Osteoblast (primary cell): ENCODE measurements around the gene SORCS2. TPM values are rescaled to one million over a fixed set of nuclear protein-coding genes. Genes with fewer than 3 reads are reported as not detected.

Experiments used
- DNase-seq: peaks from one replicate; pipeline ENCODE4 v3.0.0; 2011; ENCODE audit warnings: low spot score, mixed read lengths; ENCODE audit not compliant: insufficient read length; ENCODE audit errors: missing footprints
- H2AFZ ChIP-seq: 2 replicates; pipeline ENCODE4 v1.6.0; 2011; ENCODE audit warnings: mild to moderate bottlenecking, low read length
- H3K27ac ChIP-seq: 2 replicates; pipeline ENCODE4 v1.5.1; 2011; ENCODE audit warnings: mild to moderate bottlenecking, low read depth, low read length, moderate library complexity
- H3K27me3 ChIP-seq: 2 replicates; pipeline ENCODE4 v1.6.0; 2012; ENCODE audit warnings: mild to moderate bottlenecking, control low read depth, inconsistent platforms, low read length, moderate library complexity; ENCODE audit not compliant: insufficient read depth
- H3K36me3 ChIP-seq: 2 replicates; pipeline ENCODE4 v1.5.1; 2011; ENCODE audit warnings: mild to moderate bottlenecking, low read length, control low read depth, moderate library complexity; ENCODE audit not compliant: insufficient read depth
- H3K4me1 ChIP-seq: 2 replicates; pipeline ENCODE4 v1.5.1; 2011; ENCODE audit warnings: mild to moderate bottlenecking, low read length, control low read depth, moderate library complexity; ENCODE audit not compliant: insufficient read depth
- H3K4me2 ChIP-seq: 2 replicates; pipeline ENCODE4 v1.6.0; 2011; ENCODE audit warnings: mild to moderate bottlenecking, low read length; ENCODE audit not compliant: insufficient read depth
- H3K4me3 ChIP-seq: fragments of 200-600 bp; sonication (generic); 3 replicates; pipeline ENCODE4 v1.5.1; 2012; ENCODE audit warnings: mild to moderate bottlenecking, low read length, inconsistent platforms; ENCODE audit not compliant: insufficient read depth
- H3K79me2 ChIP-seq: 2 replicates; pipeline ENCODE4 v1.6.0; 2012; ENCODE audit warnings: mild to moderate bottlenecking, low read length, control low read depth, inconsistent platforms; ENCODE audit not compliant: insufficient read depth
- H3K9me3 ChIP-seq: 2 replicates; pipeline ENCODE4 v1.5.1; 2011; ENCODE audit warnings: low read depth, low read length, control low read depth
- H4K20me1 ChIP-seq: 2 replicates; pipeline ENCODE4 v1.6.0; 2012; ENCODE audit warnings: mild to moderate bottlenecking, low read length, control low read depth; ENCODE audit not compliant: insufficient read depth
- total RNA-seq: library from RNA; depleted of rRNA; stranded (reverse); fragments of >200 nt; gene quantifications from 2 replicates; pipeline ENCODE4 v1.2.3, GENCODE V29; 2012
- TF ChIP-seq, protein P1 (sequence below): IDR thresholded peaks from 2 replicates; pipeline ENCODE4 v1.5.1; 2011; ENCODE audit warnings: mild to moderate bottlenecking, low read depth, low read length, moderate library complexity; ENCODE audit errors: extremely low read depth

The SORCS2 gene
- total RNA-seq, 1 donor, result 9.0 TPM

DNA sequence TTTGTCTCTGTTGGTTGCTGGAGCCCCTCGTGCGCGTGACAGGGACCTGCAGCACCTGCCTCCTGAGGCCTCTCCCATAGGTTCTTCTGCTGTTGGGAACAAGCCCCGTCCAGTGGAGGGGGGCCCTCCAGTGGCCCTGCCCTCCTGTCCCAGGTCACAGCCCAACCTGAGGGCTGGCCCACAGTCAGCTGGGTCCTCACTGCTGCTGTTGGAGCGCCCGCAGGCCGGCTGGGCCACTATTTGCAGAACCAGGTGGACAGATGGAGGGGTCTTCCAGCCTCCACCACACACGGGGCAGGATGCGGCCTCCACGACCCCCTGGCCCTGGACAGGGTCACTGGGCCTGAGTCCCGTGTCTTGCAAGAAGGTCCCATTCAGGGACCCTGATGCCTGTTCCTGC, 293.8 kb downstream of the SORCS2 start:
- Histone ChIP-seq H3K36me3 (no peaks in the 10 kb centered on the region), H3K4me3 (no peak overlapping the region), H2AFZ (no peak overlapping the region), H3K27ac (no peak overlapping the region), H3K4me1 (no peaks in the 10 kb centered on the region), H3K4me2 (no peak overlapping the region), H3K9me3 (no peaks in the 10 kb centered on the region), H3K27me3 (peaks cover 13% of the 10 kb centered on the region), H3K79me2 (no peaks in the 10 kb centered on the region), H4K20me1 (no peaks in the 10 kb centered on the region)
- no peak for DNase-seq
- TF ChIP-seq, protein P1, sequence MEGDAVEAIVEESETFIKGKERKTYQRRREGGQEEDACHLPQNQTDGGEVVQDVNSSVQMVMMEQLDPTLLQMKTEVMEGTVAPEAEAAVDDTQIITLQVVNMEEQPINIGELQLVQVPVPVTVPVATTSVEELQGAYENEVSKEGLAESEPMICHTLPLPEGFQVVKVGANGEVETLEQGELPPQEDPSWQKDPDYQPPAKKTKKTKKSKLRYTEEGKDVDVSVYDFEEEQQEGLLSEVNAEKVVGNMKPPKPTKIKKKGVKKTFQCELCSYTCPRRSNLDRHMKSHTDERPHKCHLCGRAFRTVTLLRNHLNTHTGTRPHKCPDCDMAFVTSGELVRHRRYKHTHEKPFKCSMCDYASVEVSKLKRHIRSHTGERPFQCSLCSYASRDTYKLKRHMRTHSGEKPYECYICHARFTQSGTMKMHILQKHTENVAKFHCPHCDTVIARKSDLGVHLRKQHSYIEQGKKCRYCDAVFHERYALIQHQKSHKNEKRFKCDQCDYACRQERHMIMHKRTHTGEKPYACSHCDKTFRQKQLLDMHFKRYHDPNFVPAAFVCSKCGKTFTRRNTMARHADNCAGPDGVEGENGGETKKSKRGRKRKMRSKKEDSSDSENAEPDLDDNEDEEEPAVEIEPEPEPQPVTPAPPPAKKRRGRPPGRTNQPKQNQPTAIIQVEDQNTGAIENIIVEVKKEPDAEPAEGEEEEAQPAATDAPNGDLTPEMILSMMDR, result no peak

DNA sequence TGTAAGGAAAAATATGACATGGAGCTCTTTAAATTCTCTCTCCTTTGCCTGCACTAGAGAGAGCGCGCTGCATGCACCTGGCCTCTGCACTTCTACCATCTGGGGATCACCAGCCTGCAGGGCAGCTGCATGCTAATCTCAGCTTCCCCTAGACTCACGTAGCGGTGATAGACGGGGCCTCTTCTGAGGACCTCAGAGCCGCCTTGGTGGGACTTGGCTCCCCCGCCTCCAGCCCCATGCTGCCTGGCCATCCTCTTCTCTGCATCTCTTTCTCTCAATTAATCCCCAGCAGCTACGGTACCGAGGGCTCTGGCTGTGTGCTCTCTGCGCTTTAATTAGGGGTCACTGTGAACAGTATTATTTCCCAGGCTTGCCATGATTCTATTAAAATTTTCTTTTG, 295.2 kb downstream of the SORCS2 start:
- no peaks in the 10 kb centered on the region for H3K4me1 ChIP-seq
- H3K27me3 ChIP-seq, result peaks cover 13% of the 10 kb centered on the region
- H3K79me2 ChIP-seq, result no peaks in the 10 kb centered on the region
- H3K27ac ChIP-seq, result no peak overlapping the region
- TF ChIP-seq, protein P1, result no peak
- DNase-seq, result no peak
- no peak overlapping the region for H3K4me2 ChIP-seq
- H2AFZ ChIP-seq, result no peak overlapping the region
- no peak overlapping the region for H3K4me3 ChIP-seq
- H3K9me3 ChIP-seq, result no peaks in the 10 kb centered on the region
- no peaks in the 10 kb centered on the region for H4K20me1 ChIP-seq
- H3K36me3 ChIP-seq, result no peaks in the 10 kb centered on the region

DNA sequence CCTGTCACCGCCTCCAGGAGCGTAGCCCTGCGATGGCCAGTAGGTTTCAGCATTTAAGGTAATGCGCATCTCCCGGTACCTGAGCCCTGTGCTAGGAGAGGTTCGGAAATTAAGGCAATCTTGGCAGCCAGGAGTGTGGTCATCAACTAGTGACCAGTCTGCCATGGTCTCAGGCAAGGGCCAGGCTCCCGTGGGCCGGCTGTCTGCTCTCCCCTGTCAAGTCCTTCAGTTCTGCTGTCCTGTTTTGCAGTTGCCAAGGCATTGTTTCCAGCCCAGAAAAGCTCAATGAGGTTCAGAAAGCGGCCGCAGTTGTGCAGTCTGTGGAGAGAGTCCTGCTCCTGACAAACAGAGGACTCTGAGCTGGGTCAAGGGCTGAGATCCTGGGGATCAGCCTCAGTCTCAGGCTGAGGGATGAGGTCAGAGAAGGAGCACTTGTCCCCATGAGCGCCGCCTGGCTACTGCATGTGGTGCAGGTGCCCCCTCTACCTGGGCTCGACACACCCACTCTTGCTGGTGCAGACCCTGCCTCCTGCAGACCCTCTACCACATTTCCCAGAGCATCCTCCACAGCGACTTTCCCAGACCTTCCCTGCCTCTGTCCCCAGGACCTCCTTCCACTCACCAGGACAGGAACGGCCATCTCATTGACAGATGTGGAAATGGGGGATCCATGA, 295.8 kb downstream of the SORCS2 start:
- Histone ChIP-seq H3K4me2 (no peak overlapping the region), H3K4me1 (no peaks in the 10 kb centered on the region), H3K27ac (no peak overlapping the region), H3K9me3 (no peaks in the 10 kb centered on the region), H3K27me3 (peaks cover 13% of the 10 kb centered on the region), H3K36me3 (no peaks in the 10 kb centered on the region), H2AFZ (no peak overlapping the region), H4K20me1 (no peaks in the 10 kb centered on the region), H3K4me3 (no peak overlapping the region), H3K79me2 (no peaks in the 10 kb centered on the region)
- TF ChIP-seq, protein P1, result no peak
- DNase-seq, result no peak

DNA sequence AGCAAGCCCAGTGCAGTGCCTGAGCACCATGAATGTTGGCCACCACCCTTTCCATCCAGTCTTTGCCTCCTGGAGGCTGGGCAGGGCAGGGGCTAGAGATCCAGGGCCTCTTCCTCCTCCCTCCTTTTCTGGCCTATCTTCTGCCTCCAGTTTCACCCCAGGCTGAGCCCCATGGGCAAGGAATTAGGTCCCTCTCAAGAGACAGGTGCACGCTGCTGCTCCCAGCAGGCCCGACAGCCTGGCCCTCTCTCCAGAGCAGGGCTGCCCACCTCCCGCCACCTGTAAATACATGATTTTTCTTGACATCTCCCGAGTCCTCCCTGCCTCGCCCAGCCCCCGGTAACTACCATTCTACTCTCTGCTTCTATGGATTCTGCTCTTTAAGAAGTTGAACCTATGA, 299.6 kb downstream of the SORCS2 start:
- no peak overlapping the region for H3K4me2 ChIP-seq
- no peak for DNase-seq
- H3K4me3 ChIP-seq, result no peak overlapping the region
- no peak overlapping the region for H3K27ac ChIP-seq
- no peaks in the 10 kb centered on the region for H3K36me3 ChIP-seq
- H3K4me1 ChIP-seq, result no peaks in the 10 kb centered on the region
- no peaks in the 10 kb centered on the region for H3K79me2 ChIP-seq
- no peaks in the 10 kb centered on the region for H3K9me3 ChIP-seq
- TF ChIP-seq, protein P1, result no peak
- H3K27me3 ChIP-seq, result peaks cover 3% of the 10 kb centered on the region
- no peaks in the 10 kb centered on the region for H4K20me1 ChIP-seq
- H2AFZ ChIP-seq, result no peak overlapping the region
